ENCODE data around the gene DPF3. TPM values are rescaled to one million over a fixed set of nuclear protein-coding genes. Genes with fewer than 3 reads are reported as not detected.

Gene DPF3
- total RNA-seq, 1 experiment from 2014 or later, result 1.9 TPM

DNA sequence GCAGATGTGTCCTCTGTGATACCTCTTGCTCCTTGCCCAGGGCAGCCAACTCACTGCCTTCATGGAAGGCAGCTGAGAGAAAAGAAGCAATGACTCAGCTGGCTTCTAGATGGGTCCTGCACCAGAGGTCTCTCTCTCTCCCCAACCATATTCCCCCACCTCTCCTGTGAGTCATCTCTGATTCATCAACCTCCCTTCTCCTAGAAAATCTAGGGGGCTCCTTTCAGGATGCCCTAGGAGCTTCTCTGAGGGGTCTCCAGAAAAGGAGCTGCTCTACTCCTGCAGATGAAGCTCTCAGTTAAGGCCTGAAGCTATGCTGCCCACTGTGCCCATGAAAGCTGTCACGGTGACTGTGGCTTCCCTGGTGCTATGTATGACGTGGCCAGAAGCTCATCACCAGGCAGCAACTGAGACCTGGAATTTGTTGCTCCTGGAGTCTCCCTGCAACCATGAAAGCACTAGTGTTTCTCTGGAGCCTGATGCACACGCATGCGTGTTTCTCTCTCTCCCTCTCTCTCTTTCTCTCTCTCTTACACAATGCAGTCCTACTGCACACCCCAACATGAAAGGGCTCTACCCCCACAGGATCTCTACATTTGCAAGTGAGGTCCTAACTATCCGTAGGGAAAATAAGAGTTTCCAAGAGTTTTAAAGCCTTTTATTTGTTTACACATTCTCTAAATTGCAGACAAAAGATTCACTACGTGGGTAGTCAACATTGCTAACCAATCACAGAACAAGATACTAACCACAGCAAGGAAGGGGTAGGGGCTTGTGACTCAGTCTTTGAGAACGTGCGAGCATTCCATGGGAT, 285.3 kb downstream of the DPF3 start:
- H3K36me3 Mint-ChIP-seq (ENCODE audit: insufficient read depth, unreplicated experiment), result no peaks in the 10 kb centered on the region
- H3K9me3 Mint-ChIP-seq (ENCODE audit: unreplicated experiment), result no peaks in the 10 kb centered on the region
- intact Hi-C loops (cut with micrococcal nuclease), result no loop called here
- TF ChIP-seq CTCF (IDR thresholded peaks at IDR 0.05; ENCODE audit: unreplicated experiment), result no peak
- peaks cover 14% of the 10 kb centered on the region for H3K4me1 Mint-ChIP-seq (ENCODE audit: insufficient read depth, unreplicated experiment)
- peak overlapping the region; percentile 61 for H3K27ac Mint-ChIP-seq (ENCODE audit: low read depth, unreplicated experiment)
- no peak overlapping the region for H3K4me3 Mint-ChIP-seq (ENCODE audit: unreplicated experiment)
- ChIA-PET CTCF (no interaction called here), POLR2A (no interaction called here)
- no peaks in the 10 kb centered on the region for H3K27me3 Mint-ChIP-seq (ENCODE audit: insufficient read depth, unreplicated experiment)
- peak; percentile 90 for DNase-seq (ENCODE audit: unreplicated experiment)
- BruUV-seq (replicated peaks), result no TSS peak

- CTCF ChIA-PET, result no interaction called here
- Mint-ChIP-seq H3K27me3 (ENCODE audit: insufficient read depth, unreplicated experiment) (no peaks in the 10 kb centered on the region), H3K4me3 (ENCODE audit: unreplicated experiment) (no peak overlapping the region), H3K27ac (ENCODE audit: low read depth, unreplicated experiment) (peak overlapping the region; percentile 61), H3K4me1 (ENCODE audit: insufficient read depth, unreplicated experiment) (peaks cover 14% of the 10 kb centered on the region), H3K9me3 (ENCODE audit: unreplicated experiment) (no peaks in the 10 kb centered on the region), H3K36me3 (ENCODE audit: insufficient read depth, unreplicated experiment) (no peaks in the 10 kb centered on the region)
- BruUV-seq (replicated peaks), result no TSS peak
- no peak for TF ChIP-seq CTCF (IDR thresholded peaks at IDR 0.05; ENCODE audit: unreplicated experiment)
- POLR2A ChIA-PET, result no interaction called here
- no peak for DNase-seq (ENCODE audit: unreplicated experiment)
- intact Hi-C loops (cut with micrococcal nuclease), result no loop called here
Observed at GRCh38 chr14:72607386-72608130, 286.3 kb downstream of the DPF3 start.

- Mint-ChIP-seq H3K27me3 (ENCODE audit: insufficient read depth, unreplicated experiment) (no peaks in the 10 kb centered on the region), H3K36me3 (ENCODE audit: insufficient read depth, unreplicated experiment) (no peaks in the 10 kb centered on the region), H3K4me3 (ENCODE audit: unreplicated experiment) (no peak overlapping the region), H3K9me3 (ENCODE audit: unreplicated experiment) (no peaks in the 10 kb centered on the region), H3K27ac (ENCODE audit: low read depth, unreplicated experiment) (no peak overlapping the region), H3K4me1 (ENCODE audit: insufficient read depth, unreplicated experiment) (peaks cover 14% of the 10 kb centered on the region)
- no TSS peak for BruUV-seq (replicated peaks)
- TF ChIP-seq CTCF (IDR thresholded peaks at IDR 0.05; ENCODE audit: unreplicated experiment), result no peak
- POLR2A ChIA-PET, result no interaction called here
- CTCF ChIA-PET, result no interaction called here
- DNase-seq (ENCODE audit: unreplicated experiment), result no peak
- intact Hi-C loops (cut with micrococcal nuclease), result no loop called here
Observed at GRCh38 chr14:72606879-72607278, 287.0 kb downstream of the DPF3 start.

DNA sequence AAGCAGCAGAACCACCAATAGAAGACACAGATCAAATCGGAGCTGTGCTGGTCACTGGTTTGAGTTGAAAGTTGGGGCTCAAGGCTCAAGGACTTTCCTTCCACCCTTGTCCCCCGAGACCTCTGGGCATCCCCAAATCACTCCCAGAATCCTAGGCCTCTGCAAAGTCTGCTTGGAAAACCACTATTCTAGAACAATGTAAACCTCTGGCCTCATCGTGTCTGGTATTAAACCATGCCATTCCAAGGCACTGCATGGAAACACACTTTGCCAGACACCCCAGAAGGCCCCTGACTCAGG, 288.0 kb downstream of the DPF3 start:
- Mint-ChIP-seq H3K27ac (ENCODE audit: low read depth, unreplicated experiment) (no peak overlapping the region), H3K4me1 (ENCODE audit: insufficient read depth, unreplicated experiment) (peaks cover 14% of the 10 kb centered on the region), H3K27me3 (ENCODE audit: insufficient read depth, unreplicated experiment) (no peaks in the 10 kb centered on the region), H3K4me3 (ENCODE audit: unreplicated experiment) (no peak overlapping the region), H3K36me3 (ENCODE audit: insufficient read depth, unreplicated experiment) (no peaks in the 10 kb centered on the region), H3K9me3 (ENCODE audit: unreplicated experiment) (no peaks in the 10 kb centered on the region)
- BruUV-seq (replicated peaks), result no TSS peak
- intact Hi-C loops (cut with micrococcal nuclease), result no loop called here
- CTCF ChIA-PET, result no interaction called here
- no peak for DNase-seq (ENCODE audit: unreplicated experiment)
- POLR2A ChIA-PET, result no interaction called here
- TF ChIP-seq CTCF (IDR thresholded peaks at IDR 0.05; ENCODE audit: unreplicated experiment), result no peak
